HCT116 (cell line): ENCODE data around the gene USP31. TPM values are rescaled to one million over a fixed set of nuclear protein-coding genes. Genes with fewer than 3 reads are reported as not detected.

ENCODE experiments used
- ATAC-seq: fragments of 200-7000 bp; cut with Tn5 transposase; 2 replicates; pipeline ENCODE4 v1.9.1; 2020; ENCODE audit warnings: mild to moderate bottlenecking, moderate library complexity
- BruUV-seq: library from RNA; stranded (reverse); fragments of 400-500 nt; replicated peaks from 2 replicates; lab custom pipeline; 2021; lab: Mats Ljungman, UMichigan
- CTCF ChIA-PET: fragments of 300-600 bp; sonication (Branson Sonifier 250); formaldehyde crosslinking; loops from one replicate; lab custom pipeline; 2021; ENCODE audit warnings: antibody characterized with exemption; lab: Charles Lee
- POLR2A ChIA-PET: fragments of 300-600, 350-600 bp; sonication (Branson Sonifier 250); formaldehyde crosslinking; loops from one replicate; lab custom pipeline; 2021; ENCODE audit warnings: antibody characterized with exemption; lab: Charles Lee
- RAD21 ChIA-PET, 2 experiments: fragments of 300-600 bp; sonication (Branson Sonifier 250); formaldehyde crosslinking; loops; one replicate each; lab custom pipeline; 2023; ENCODE audit warnings: low total read pairs in 2 of 2; ENCODE audit not compliant: uncharacterized antibody in 2 of 2, unreplicated experiment in 2 of 2, low non-redundant PET in 1 of 2; lab: Charles Lee
- DNase-seq: peaks from one replicate; pipeline ENCODE4 v3.0.0-alpha.2; 2010; ENCODE audit warnings: low read depth, low spot score
- H2AFZ ChIP-seq: fragments of 200-600 bp; shearing (Covaris generic), sonication (generic); 2 replicates; pipeline ENCODE4 v1.6.1; 2017; ENCODE audit warnings: low read depth, mixed run types, mixed read lengths, antibody characterized with exemption, low read length; ENCODE audit not compliant: poor library complexity, severe bottlenecking
- H3K27ac ChIP-seq: 2 replicates; pipeline ENCODE4 v1.5.1; 2012; ENCODE audit warnings: low read depth, low read length
- H3K27me3 ChIP-seq: fragments of 200-600 bp; sonication (generic); 2 replicates; pipeline ENCODE4 v1.6.1; 2016; ENCODE audit warnings: mixed run types, low read length, mixed read lengths; ENCODE audit not compliant: insufficient read depth
- H3K36me3 ChIP-seq, 2 experiments: fragments of 200-500 bp in 1 of 2; fragments of 200-600 bp in 1 of 2; sonication (Bioruptor generic) in 1 of 2; sonication (generic) in 1 of 2; 2 replicates each; pipeline versions ENCODE4 v1.5.1 to v1.6.1; 2014 to 2016; ENCODE audit warnings: low read length in 2 of 2, inconsistent platforms in 1 of 2, mixed read lengths in 1 of 2, mixed run types in 1 of 2; ENCODE audit not compliant: insufficient read depth in 2 of 2, control insufficient read depth in 1 of 2
- H3K4me1 ChIP-seq, 2 experiments: fragments of 200-600 bp in 1 of 2; sonication (generic) in 1 of 2; 2 replicates each; pipeline versions ENCODE4 v1.5.1 to v1.6.1; 2012 to 2017; ENCODE audit warnings: low read length in 2 of 2, inconsistent platforms in 1 of 2, mild to moderate bottlenecking in 1 of 2, mixed read lengths in 1 of 2, mixed run types in 1 of 2, moderate library complexity in 1 of 2; ENCODE audit not compliant: insufficient read depth in 2 of 2, control insufficient read depth in 1 of 2
- H3K4me2 ChIP-seq: fragments of 200-600 bp; sonication (generic); 2 replicates; pipeline ENCODE4 v1.6.1; 2017; ENCODE audit warnings: mixed run types, low read length, mixed read lengths
- H3K4me3 ChIP-seq, 2 experiments: fragments of 200-600 bp in 1 of 2; sonication (generic) in 1 of 2; replicated peaks in 1 of 2; 2 replicates each; pipeline ENCODE4 v1.5.1; 2011 to 2016; ENCODE audit warnings: low read length in 2 of 2, control low read depth in 1 of 2, low read depth in 1 of 2, mild to moderate bottlenecking in 1 of 2, mixed read lengths in 1 of 2, mixed run types in 1 of 2
- H3K79me2 ChIP-seq: fragments of 200-600 bp; sonication (generic); 2 replicates; pipeline ENCODE4 v1.6.1; 2017; ENCODE audit warnings: mild to moderate bottlenecking, mixed run types, low read length, moderate library complexity, mixed read lengths; ENCODE audit not compliant: insufficient read depth
- H3K9ac ChIP-seq: fragments of 200-600 bp; sonication (generic); 2 replicates; pipeline ENCODE4 v1.6.1; 2016; ENCODE audit warnings: low read length, mixed read lengths
- H3K9me2 ChIP-seq: fragments of 200-600 bp; sonication (generic), shearing (Covaris generic); 2 replicates; pipeline ENCODE4 v1.6.1; 2017; ENCODE audit warnings: mixed run types, mild to moderate bottlenecking, moderate library complexity; ENCODE audit not compliant: insufficient read depth
- H3K9me3 ChIP-seq, 2 experiments: fragments of 200-500 bp in 1 of 2; fragments of 200-600 bp in 1 of 2; sonication (Bioruptor generic) in 1 of 2; sonication (generic) in 1 of 2; 2 replicates each; pipeline ENCODE4 v1.6.1; 2014 to 2017; ENCODE audit warnings: low read length in 2 of 2, mixed read lengths in 2 of 2, inconsistent platforms in 1 of 2, low read depth in 1 of 2, mild to moderate bottlenecking in 1 of 2, mixed run types in 1 of 2, moderate library complexity in 1 of 2; ENCODE audit not compliant: control insufficient read depth in 1 of 2, insufficient read depth in 1 of 2
- H4K20me1 ChIP-seq: fragments of 200-600 bp; sonication (generic), shearing (Covaris generic); 2 replicates; pipeline ENCODE4 v1.6.1; 2017; ENCODE audit warnings: mixed run types, mild to moderate bottlenecking, moderate library complexity; ENCODE audit not compliant: insufficient read depth
- CEBPB ChIP-seq: IDR thresholded peaks from 2 replicates; pipeline ENCODE4 v1.6.1; 2012; ENCODE audit warnings: low read depth
- EGR1 ChIP-seq: IDR thresholded peaks from 2 replicates; pipeline ENCODE4 v1.6.1; 2012; ENCODE audit warnings: low read depth
- FOSL1 ChIP-seq: IDR thresholded peaks from 2 replicates; pipeline ENCODE4 v1.6.1; 2012; ENCODE audit warnings: low read depth
- JUND ChIP-seq: IDR thresholded peaks from 2 replicates; pipeline ENCODE4 v1.6.1; 2012
- MAX ChIP-seq: IDR thresholded peaks from 2 replicates; pipeline ENCODE4 v1.6.1; 2012
- POLR2AphosphoS5 ChIP-seq: IDR thresholded peaks from 2 replicates; pipeline ENCODE4 v1.6.1; 2011; ENCODE audit warnings: mild to moderate bottlenecking, low read depth, low read length, moderate library complexity
- RAD21 ChIP-seq: IDR thresholded peaks from 2 replicates; pipeline ENCODE4 v1.6.1; 2012; ENCODE audit warnings: low read depth, mild to moderate bottlenecking
- SIN3A ChIP-seq: IDR thresholded peaks from 2 replicates; pipeline ENCODE4 v1.6.1; 2012; ENCODE audit warnings: low read depth
- SRF ChIP-seq: IDR thresholded peaks from 2 replicates; pipeline ENCODE4 v1.6.1; 2012; ENCODE audit warnings: low read depth
- TCF7L2 ChIP-seq: IDR thresholded peaks from 2 replicates; pipeline ENCODE4 v1.7.0; 2011; ENCODE audit warnings: borderline replicate concordance, inconsistent platforms; ENCODE audit not compliant: insufficient read depth, insufficient read length; ENCODE audit errors: extremely low read depth
- ZFX ChIP-seq: fragments of 450-650 bp; IDR thresholded peaks from 2 replicates; pipeline ENCODE4 v1.6.1; 2017
- ZNF274 ChIP-seq: fragments of 200-500 bp; sonication (Bioruptor generic); IDR thresholded peaks from 2 replicates; pipeline ENCODE4 v1.6.1; 2014; ENCODE audit warnings: mild to moderate bottlenecking, low read depth, low read length, inconsistent platforms
- intact Hi-C: fragments of 100-400 bp; cut with micrococcal nuclease; formaldehyde crosslinking; loops from 2 replicates; pipeline ENCODE4 v1.10.0; 2022
- total RNA-seq: library from RNA; stranded (reverse); gene quantifications from one replicate; pipeline ENCODE4 v1.2.1, GENCODE V29; 2021; ENCODE audit not compliant: unreplicated experiment

The USP31 gene
- total RNA-seq, 1 experiment from 2014 or later: 12.2 TPM

- no peak overlapping the region for H2AFZ ChIP-seq
- TF ChIP-seq POLR2AphosphoS5 (no peak), EGR1 (no peak), ZNF274 (no peak), ZFX (no peak), RAD21 (no peak), TCF7L2 (no peak), JUND (no peak), CEBPB (no peak)
- TF ChIP-seq, all 23 proteins: peak for 0
- Histone ChIP-seq H3K27me3 (no peaks in the 10 kb centered on the region), H4K20me1 (no peaks in the 10 kb centered on the region), H3K9me2 (no peaks in the 10 kb centered on the region), H3K9me3 (no peaks in the 10 kb centered on the region), H3K79me2 (peaks cover 29% of the 10 kb centered on the region), H3K27ac (no peak overlapping the region), H3K4me1 (no peaks in the 10 kb centered on the region), H3K36me3 (0 out of 4 replicates have a peak, but pooled peaks cover 0 to 3% of the 10 kb centered on the region in 2 experiments), H3K4me2 (no peak overlapping the region), H3K9ac (no peak overlapping the region), H3K4me3 (no peak overlapping the region)
- DNase-seq (no peak), ATAC-seq (no peak)
- ChIA-PET CTCF (no interaction called here), RAD21 (no interaction called here), POLR2A (no interaction called here)
- intact Hi-C loops: no loop called here
- BruUV-seq: no TSS peak
These were observed 41.3 kb downstream of the USP31 start for GRCh38 chr16:23107936-23108335.

GRCh38 chr16:23107117-23107516, 42.1 kb downstream of the USP31 start:
- H3K9me3 ChIP-seq: no peaks in the 10 kb centered on the region
- no peak overlapping the region for H3K4me3 ChIP-seq
- ChIA-PET RAD21 (no interaction called here), CTCF (no interaction called here), POLR2A (no interaction called here)
- peaks cover 27% of the 10 kb centered on the region for H3K79me2 ChIP-seq
- TF ChIP-seq MAX: no peak
- no peak for TF ChIP-seq RAD21
- no peak for TF ChIP-seq FOSL1
- TF ChIP-seq SIN3A: no peak
- no peak for TF ChIP-seq SRF
- no peak overlapping the region for H3K9ac ChIP-seq
- H3K27ac ChIP-seq: no peak overlapping the region
- no peak for ATAC-seq
- H3K36me3 ChIP-seq: 0 out of 4 replicates have a peak, but pooled peaks cover 0 to 3% of the 10 kb centered on the region in 2 experiments
- no peak overlapping the region for H3K4me2 ChIP-seq
- H3K9me2 ChIP-seq: no peaks in the 10 kb centered on the region
- DNase-seq: no peak
- BruUV-seq: no TSS peak
- H3K27me3 ChIP-seq: no peaks in the 10 kb centered on the region
- no peaks in the 10 kb centered on the region for H3K4me1 ChIP-seq
- H4K20me1 ChIP-seq: no peaks in the 10 kb centered on the region
- H2AFZ ChIP-seq: no peak overlapping the region
- intact Hi-C loops: no loop called here
